GM18502 (cell line): ENCODE measurements around the gene RPS10.
"Not testable (repeated sequence)": the region's sequence is repeated elsewhere in the genome, so short reads cannot be mapped to it uniquely, and the experiment has no call there.

Experiments
- ATAC-seq: cut with Tn5 transposase; IDR thresholded peaks from one replicate; pipeline ENCODE4 v1.9.1; 2021; ENCODE audit warnings: mild to moderate bottlenecking; ENCODE audit not compliant: unreplicated experiment, poor library complexity

The RPS10 gene

GRCh38 chr6:34393966-34394305, 31.9 kb downstream of the RPS10 start:
- ATAC-seq = no peak

- no peak for ATAC-seq
These were observed 32.5 kb downstream of the RPS10 start for GRCh38 chr6:34393191-34393965.

GRCh38 chr6:34392497-34393190, 33.2 kb downstream of the RPS10 start, which contains the start of gene NUDT3:
Gene NUDT3 (minus strand): TSS chr6:34392669. CDS start chr6:34392362, 307 bp downstream.
- peak; percentile 86 for ATAC-seq

- peak; percentile 37 for ATAC-seq
These were observed 33.9 kb downstream of the RPS10 start for GRCh38 chr6:34391786-34392496.

- ATAC-seq = no peak
These were observed 34.4 kb downstream of the RPS10 start for GRCh38 chr6:34391473-34391785.

GRCh38 chr6:34390531-34391472, 35.1 kb downstream of the RPS10 start:
- no peak for ATAC-seq

GRCh38 chr6:34389034-34389433, 36.8 kb downstream of the RPS10 start:
- no peak for ATAC-seq

- no peak for ATAC-seq
These were observed 37.4 kb downstream of the RPS10 start for GRCh38 chr6:34388421-34388820.

GRCh38 chr6:34386316-34387137, 39.3 kb downstream of the RPS10 start:
- ATAC-seq = no peak

- no peak for ATAC-seq
These were observed 40.1 kb downstream of the RPS10 start for GRCh38 chr6:34385793-34386195.

GRCh38 chr6:34384321-34385153, 41.3 kb downstream of the RPS10 start:
- ATAC-seq = no peak

- no peak for ATAC-seq
These were observed 42.1 kb downstream of the RPS10 start for GRCh38 chr6:34383656-34384320.

GRCh38 chr6:34383161-34383631, 42.7 kb downstream of the RPS10 start:
- ATAC-seq = no peak

- ATAC-seq = no peak
These were observed 44.8 kb downstream of the RPS10 start for GRCh38 chr6:34381081-34381480.

- no peak for ATAC-seq
These were observed 47.4 kb downstream of the RPS10 start for GRCh38 chr6:34378470-34378869.

- ATAC-seq = no peak
These were observed 47.9 kb downstream of the RPS10 start for GRCh38 chr6:34377984-34378383.

- not testable (repeated sequence) for ATAC-seq
These were observed 48.3 kb downstream of the RPS10 start for GRCh38 chr6:34377571-34377970.

GRCh38 chr6:34375833-34376232, 50.0 kb downstream of the RPS10 start:
- ATAC-seq = no peak
